Keratinocyte (primary cell): ENCODE measurements around the gene MOG. TPM values are rescaled to one million over a fixed set of nuclear protein-coding genes. Genes with fewer than 3 reads are reported as not detected.

ENCODE experiments used
- DNase-seq: peaks from one replicate; pipeline ENCODE4 v3.0.0-alpha.2; 2011; ENCODE audit warnings: low read depth, missing footprints, low spot score
- FAIRE-seq: peaks from 2 replicates; lab custom pipeline; 2011; peaks lifted over from hg19 to GRCh38; lab: Jason Lieb, UNC
- H2AFZ ChIP-seq: 2 replicates; pipeline ENCODE4 v1.6.0; 2012; ENCODE audit warnings: low read length, control low read depth, inconsistent platforms; ENCODE audit not compliant: control insufficient read depth
- H3K27ac ChIP-seq: 2 replicates; pipeline ENCODE4 v1.5.1; 2011; ENCODE audit warnings: low read length; ENCODE audit not compliant: control insufficient read depth, insufficient read depth
- H3K27me3 ChIP-seq: 3 replicates; pipeline ENCODE4 v1.6.0; 2011; ENCODE audit warnings: low read length; ENCODE audit not compliant: control insufficient read depth, insufficient read depth; ENCODE audit errors: extremely low read depth
- H3K36me3 ChIP-seq, 2 experiments: 2 replicates in 1 of 2; 3 replicates in 1 of 2; pipeline ENCODE4 v1.5.1; 2011; ENCODE audit warnings: low read length in 2 of 2, mild to moderate bottlenecking in 1 of 2; ENCODE audit not compliant: control insufficient read depth in 2 of 2, insufficient read depth in 2 of 2; ENCODE audit errors: extremely low read depth in 1 of 2
- H3K4me1 ChIP-seq: 3 replicates; pipeline ENCODE4 v1.5.1; 2011; ENCODE audit warnings: low read length; ENCODE audit not compliant: control insufficient read depth, insufficient read depth; ENCODE audit errors: extremely low read depth
- H3K4me2 ChIP-seq: 3 replicates; pipeline ENCODE4 v1.6.0; 2011; ENCODE audit warnings: low read depth, low read length; ENCODE audit not compliant: control insufficient read depth, insufficient read depth; ENCODE audit errors: extremely low read depth
- H3K4me3 ChIP-seq, 3 experiments: fragments of 200-600 bp in 1 of 3; sonication (generic) in 1 of 3; 2 replicates in 2 of 3; 3 replicates in 1 of 3; pipeline ENCODE4 v1.5.1; 2011 to 2016; ENCODE audit warnings: low read length in 3 of 3, mild to moderate bottlenecking in 3 of 3, control low read depth in 2 of 3, inconsistent platforms in 1 of 3, low read depth in 1 of 3, mixed read lengths in 1 of 3, mixed run types in 1 of 3, moderate library complexity in 1 of 3; ENCODE audit not compliant: control insufficient read depth in 2 of 3, insufficient read depth in 2 of 3; ENCODE audit errors: extremely low read depth in 1 of 3
- H3K79me2 ChIP-seq: 2 replicates; pipeline ENCODE4 v1.6.0; 2012; ENCODE audit warnings: low read length; ENCODE audit not compliant: control insufficient read depth, insufficient read depth
- H3K9ac ChIP-seq: 3 replicates; pipeline ENCODE4 v1.6.0; 2011; ENCODE audit warnings: low read length; ENCODE audit not compliant: control insufficient read depth, insufficient read depth; ENCODE audit errors: extremely low read depth
- H3K9me1 ChIP-seq: 3 replicates; pipeline ENCODE4 v1.6.0; 2011; ENCODE audit warnings: low read length; ENCODE audit not compliant: control insufficient read depth, insufficient read depth; ENCODE audit errors: extremely low read depth
- H3K9me3 ChIP-seq: 2 replicates; pipeline ENCODE4 v1.5.1; 2012; ENCODE audit warnings: low read depth, low read length; ENCODE audit not compliant: control insufficient read depth
- H4K20me1 ChIP-seq: 3 replicates; pipeline ENCODE4 v1.6.0; 2011; ENCODE audit warnings: low read length; ENCODE audit not compliant: control insufficient read depth, insufficient read depth; ENCODE audit errors: extremely low read depth
- CTCF ChIP-seq, 3 experiments: IDR thresholded peaks in 1 of 3; conservative IDR thresholded peaks in 1 of 3; optimal IDR thresholded peaks in 1 of 3; 2 replicates in 2 of 3; 3 replicates in 1 of 3; pipeline versions ENCODE3 to v1.5.1; 2011; ENCODE audit warnings: low read length in 3 of 3, mild to moderate bottlenecking in 3 of 3, moderate library complexity in 2 of 3, control low read depth in 1 of 3, inconsistent platforms in 1 of 3; ENCODE audit not compliant: insufficient read depth in 2 of 3; ENCODE audit errors: extremely low read depth in 1 of 3
- EZH2 ChIP-seq: IDR thresholded peaks from one replicate; pipeline ENCODE4 v1.6.1; 2012; ENCODE audit warnings: inconsistent platforms, mild to moderate bottlenecking, low read length, moderate library complexity
- dilution Hi-C: fragments of 300-500 bp; cut with MboI; formaldehyde crosslinking; loops from one replicate; pipeline ENCODE4 v1.7.0; 2020; ENCODE audit warnings: low sequenced_read_pairs; ENCODE audit not compliant: extremely low pct_ligation_motif_present
- polyA plus RNA-seq, 5 experiments: library from polyadenylated mRNA; depleted of rRNA in 3 of 5; stranded (reverse) in 3 of 5; stranded (forward) in 1 of 5; unstranded in 1 of 5; fragments of >200 nt; gene quantifications; 1 replicate in 1 of 5; 2 replicates in 3 of 5; 3 replicates in 1 of 5; pipeline versions ENCODE4 v1.2.1 to v1.2.3, GENCODE V29; 2011 to 2012; ENCODE audit warnings: missing spikeins in 2 of 5, low read depth in 1 of 5, low replicate concordance in 1 of 5

Gene MOG
- polyA plus RNA-seq, 1 donor (not counting 4 experiments of a cell fraction or from before 2014, with no cell fraction given): not detected

DNA sequence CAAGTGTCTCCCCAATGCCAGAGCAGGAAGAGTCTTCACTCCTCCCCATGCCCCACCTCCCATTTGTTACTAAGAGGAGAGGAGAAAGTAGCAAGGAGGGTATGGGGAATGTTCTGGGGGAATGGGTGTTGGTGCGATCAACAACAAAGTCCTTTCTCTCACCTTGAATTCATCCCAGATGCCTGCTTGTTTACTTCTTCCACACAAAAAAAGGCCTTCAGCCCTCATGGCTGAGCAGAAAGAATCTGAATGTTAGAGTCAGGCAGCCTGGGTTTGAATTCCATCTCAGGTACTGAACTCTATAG, 9.9 kb downstream of the MOG start:
- TF ChIP-seq CTCF (optimal IDR thresholded peaks at IDR 0.05 in 1 of 3, IDR thresholded peaks at IDR 0.05 in 1 of 3, conservative IDR thresholded peaks at IDR 0.05 in 1 of 3; ENCODE audit: extremely low read depth in 1 of 3, insufficient read depth in 2 of 3, low read length in 3 of 3) (no peak), EZH2 (no peak)
- Histone ChIP-seq H3K4me3 (no peak overlapping the region), H3K27me3 (no peaks in the 10 kb centered on the region), H3K4me1 (peaks cover 9% of the 10 kb centered on the region), H3K27ac (no peak overlapping the region), H3K36me3 (peaks cover 0 to 1% of the 10 kb centered on the region in 2 experiments), H2AFZ (no peak overlapping the region), H3K4me2 (no peak overlapping the region), H3K9me3 (no peaks in the 10 kb centered on the region), H4K20me1 (no peaks in the 10 kb centered on the region), H3K9ac (no peak overlapping the region), H3K79me2 (no peaks in the 10 kb centered on the region), H3K9me1 (no peaks in the 10 kb centered on the region)
- dilution Hi-C loops: no loop called here
- FAIRE-seq: no peak
- no peak for DNase-seq

GRCh38 chr6:29667158-29667557, 10.3 kb downstream of the MOG start:
- H3K27ac ChIP-seq: no peak overlapping the region
- no peak overlapping the region for H3K4me3 ChIP-seq
- H3K79me2 ChIP-seq: no peaks in the 10 kb centered on the region
- no peaks in the 10 kb centered on the region for H3K9me3 ChIP-seq
- FAIRE-seq: no peak
- H3K9me1 ChIP-seq: no peaks in the 10 kb centered on the region
- H3K36me3 ChIP-seq: peaks cover 0 to 1% of the 10 kb centered on the region in 2 experiments
- no peaks in the 10 kb centered on the region for H3K27me3 ChIP-seq
- no peak for DNase-seq
- no peaks in the 10 kb centered on the region for H4K20me1 ChIP-seq
- peaks cover 5% of the 10 kb centered on the region for H3K4me1 ChIP-seq
- H3K9ac ChIP-seq: no peak overlapping the region
- TF ChIP-seq EZH2 (no peak), CTCF (optimal IDR thresholded peaks at IDR 0.05 in 1 of 3, IDR thresholded peaks at IDR 0.05 in 1 of 3, conservative IDR thresholded peaks at IDR 0.05 in 1 of 3; ENCODE audit: extremely low read depth in 1 of 3, insufficient read depth in 2 of 3, low read length in 3 of 3) (no peak)
- no peak overlapping the region for H2AFZ ChIP-seq
- H3K4me2 ChIP-seq: no peak overlapping the region
- dilution Hi-C loops: no loop called here
